ENCODE measurements around the gene SLK.

GRCh38 chr10:104031631-104032030, 64.7 kb downstream of the SLK start:
- TF ChIP-seq, protein P1, sequence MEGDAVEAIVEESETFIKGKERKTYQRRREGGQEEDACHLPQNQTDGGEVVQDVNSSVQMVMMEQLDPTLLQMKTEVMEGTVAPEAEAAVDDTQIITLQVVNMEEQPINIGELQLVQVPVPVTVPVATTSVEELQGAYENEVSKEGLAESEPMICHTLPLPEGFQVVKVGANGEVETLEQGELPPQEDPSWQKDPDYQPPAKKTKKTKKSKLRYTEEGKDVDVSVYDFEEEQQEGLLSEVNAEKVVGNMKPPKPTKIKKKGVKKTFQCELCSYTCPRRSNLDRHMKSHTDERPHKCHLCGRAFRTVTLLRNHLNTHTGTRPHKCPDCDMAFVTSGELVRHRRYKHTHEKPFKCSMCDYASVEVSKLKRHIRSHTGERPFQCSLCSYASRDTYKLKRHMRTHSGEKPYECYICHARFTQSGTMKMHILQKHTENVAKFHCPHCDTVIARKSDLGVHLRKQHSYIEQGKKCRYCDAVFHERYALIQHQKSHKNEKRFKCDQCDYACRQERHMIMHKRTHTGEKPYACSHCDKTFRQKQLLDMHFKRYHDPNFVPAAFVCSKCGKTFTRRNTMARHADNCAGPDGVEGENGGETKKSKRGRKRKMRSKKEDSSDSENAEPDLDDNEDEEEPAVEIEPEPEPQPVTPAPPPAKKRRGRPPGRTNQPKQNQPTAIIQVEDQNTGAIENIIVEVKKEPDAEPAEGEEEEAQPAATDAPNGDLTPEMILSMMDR (IDR thresholded peaks at IDR 0.05; ENCODE audit: low read length): no peak
- TF ChIP-seq EZH2 (optimal IDR thresholded peaks at IDR 0.05; ENCODE audit: low read depth, low read length) (no peak), EZH2phosphoT487 (IDR thresholded peaks at IDR 0.05; ENCODE audit: low read length) (no peak)
